Measurements from ENCODE around the gene MUC20.
"Not testable (repeated sequence)": the region's sequence is repeated elsewhere in the genome, so short reads cannot be mapped to it uniquely, and the experiment has no call there.

MUC20 gene

GRCh38 chr3:195710126-195710905 lies 10.5 kb upstream of the MUC20 start:
- not testable (repeated sequence) for DNase-seq (ENCODE audit: extremely low read depth in 1 of 2, low read depth in 1 of 2)

- DNase-seq (ENCODE audit: extremely low read depth in 1 of 2, low read depth in 1 of 2) = not testable (repeated sequence)
Observed at GRCh38 chr3:195711091-195711812, 9.5 kb upstream of the MUC20 start.

DNA sequence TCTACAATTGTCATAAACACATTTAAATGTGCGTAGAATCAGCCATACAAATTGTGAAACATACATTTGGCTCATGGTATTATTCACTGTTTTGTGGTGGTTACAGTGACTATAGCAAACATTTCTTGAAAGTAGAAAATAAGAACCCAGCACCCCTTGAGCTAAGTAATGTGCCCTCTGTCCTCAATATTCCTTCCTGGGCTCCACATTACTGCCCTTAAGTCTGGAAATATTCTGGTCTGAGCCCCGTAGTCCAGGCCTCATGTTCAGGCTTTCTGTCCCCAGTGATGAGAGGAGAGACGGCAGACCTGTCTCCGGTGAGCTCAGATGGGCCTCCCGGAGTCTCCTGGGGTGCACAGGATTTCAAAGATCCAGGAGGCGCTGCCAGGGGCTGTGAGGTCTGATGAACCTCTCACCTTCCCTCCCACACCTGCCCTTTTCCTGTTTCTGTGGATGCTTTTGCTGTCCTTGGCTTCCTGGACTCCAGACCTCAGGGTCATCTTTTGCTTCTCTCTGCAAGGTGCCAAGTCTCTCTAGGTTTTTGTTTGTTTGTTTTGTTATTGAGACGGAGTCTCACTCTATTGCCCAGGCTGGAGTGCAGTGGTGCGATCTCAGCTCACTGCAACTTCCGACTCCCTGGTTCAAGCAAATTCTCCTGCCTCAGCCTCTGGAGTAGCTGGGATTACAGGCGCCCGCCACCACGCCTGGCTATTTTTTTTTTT lies 8.8 kb upstream of the MUC20 start:
- DNase-seq (ENCODE audit: extremely low read depth in 1 of 2, low read depth in 1 of 2) = no peak

DNA sequence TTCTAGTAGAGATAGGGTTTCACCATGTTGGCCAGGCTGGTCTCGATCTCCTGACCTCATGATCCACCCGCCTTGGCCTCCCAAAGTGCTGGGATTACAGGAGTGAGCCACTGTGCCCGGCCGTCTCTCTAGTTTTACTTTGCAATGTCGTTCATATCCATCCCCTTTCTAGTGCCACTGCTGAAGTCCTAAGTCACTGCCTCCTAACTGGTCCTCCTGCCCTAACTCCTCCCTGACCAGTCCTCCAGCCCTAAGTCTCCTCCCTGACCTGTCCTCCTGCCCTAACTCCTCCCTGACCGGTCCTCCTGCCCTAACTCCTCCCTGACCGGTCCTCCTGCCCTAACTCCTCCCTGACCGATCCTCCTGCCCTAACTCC lies 8.3 kb upstream of the MUC20 start:
- not testable (repeated sequence) for DNase-seq (ENCODE audit: extremely low read depth in 1 of 2, low read depth in 1 of 2)

- not testable (repeated sequence) for DNase-seq (ENCODE audit: extremely low read depth in 1 of 2, low read depth in 1 of 2)
Observed at GRCh38 chr3:195713150-195713549, 7.6 kb upstream of the MUC20 start.

GRCh38 chr3:195714380-195715011 lies 6.3 kb upstream of the MUC20 start:
- no peak for DNase-seq (ENCODE audit: extremely low read depth in 1 of 2, low read depth in 1 of 2)

GRCh38 chr3:195715134-195715533 lies 5.6 kb upstream of the MUC20 start:
- no peak for DNase-seq (ENCODE audit: extremely low read depth in 1 of 2, low read depth in 1 of 2)

DNA sequence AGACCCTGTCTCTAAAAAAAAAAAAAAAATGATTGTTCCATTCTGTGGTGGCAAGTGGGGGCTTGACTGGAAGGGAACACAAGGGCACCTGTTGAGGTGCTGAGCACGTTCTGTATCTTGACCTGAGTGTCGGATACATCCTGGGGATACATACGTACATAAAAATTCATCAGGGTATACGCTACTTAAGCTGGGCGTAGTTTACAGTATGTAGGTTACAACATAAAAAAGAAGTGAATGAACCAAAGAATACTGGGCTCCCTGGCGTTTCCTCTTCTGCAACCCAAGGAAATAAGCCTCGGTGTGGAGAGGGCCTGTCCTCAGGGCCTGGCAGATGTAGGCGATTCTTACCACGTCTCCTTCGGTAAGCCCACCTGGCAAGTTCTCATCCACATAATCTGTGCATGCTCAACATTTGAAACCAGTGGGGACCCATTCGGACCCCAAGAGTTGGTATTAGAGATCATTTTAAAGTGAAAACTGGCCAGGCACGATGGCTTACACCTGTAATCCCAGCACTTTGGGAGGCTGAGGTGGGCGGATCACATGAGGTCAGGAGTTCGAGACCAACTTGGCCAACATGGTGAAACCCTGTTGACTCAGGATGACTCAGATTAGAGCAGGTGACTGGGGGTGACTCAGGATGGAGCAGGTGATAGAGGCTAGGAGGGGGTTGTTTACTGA lies 5.1 kb upstream of the MUC20 start:
- no peak for DNase-seq (ENCODE audit: extremely low read depth in 1 of 2, low read depth in 1 of 2)

DNA sequence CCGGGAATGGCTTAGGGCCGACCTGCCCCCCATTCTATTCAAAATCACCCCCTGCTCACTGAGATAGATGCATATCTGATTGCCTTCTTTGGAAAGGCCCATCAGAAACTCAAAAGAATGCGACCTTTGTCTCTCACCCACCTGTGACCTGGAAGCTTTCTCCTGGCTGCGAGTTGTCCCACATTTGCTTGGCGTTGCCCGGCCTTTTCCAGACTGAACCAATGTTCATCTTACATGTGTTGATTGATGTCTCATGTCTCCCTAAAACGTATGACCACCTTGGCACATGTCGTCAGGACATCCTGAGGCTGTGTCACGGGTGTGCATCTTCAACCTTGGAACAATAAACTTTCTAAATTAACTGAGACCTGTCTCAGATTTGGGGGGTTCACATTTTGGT lies 3.4 kb upstream of the MUC20 start:
- DNase-seq (ENCODE audit: extremely low read depth in 1 of 2, low read depth in 1 of 2) = no peak

DNA sequence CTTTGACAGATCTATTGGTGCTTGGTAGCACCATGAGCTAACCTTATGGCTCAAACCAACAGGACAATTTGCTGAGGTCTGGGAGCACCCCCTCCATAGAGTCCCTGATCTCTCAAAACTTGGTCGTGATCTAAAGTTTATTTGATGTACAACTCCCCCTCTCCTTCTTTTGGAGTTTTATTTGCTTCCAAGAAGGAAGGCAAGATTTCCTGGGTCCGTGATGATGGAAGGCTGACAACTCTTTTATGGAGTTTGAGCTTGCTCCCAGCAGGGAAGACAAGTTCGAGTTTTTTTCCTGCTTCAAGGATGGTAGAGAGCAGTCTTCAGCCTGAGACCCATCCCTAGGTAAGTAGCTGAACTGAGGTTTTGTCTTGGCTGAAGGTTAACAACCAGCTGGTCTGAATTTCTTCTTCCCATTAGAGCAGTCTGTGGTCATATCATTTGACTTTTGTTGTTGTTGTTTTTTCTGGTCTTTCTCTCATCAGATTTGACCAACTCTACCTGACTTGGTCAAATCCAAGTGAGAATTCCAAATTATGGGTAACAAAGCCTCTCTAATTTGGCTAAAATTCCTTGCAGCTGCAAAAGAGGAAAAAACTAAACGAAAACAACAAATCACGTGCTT lies 2.8 kb upstream of the MUC20 start:
- DNase-seq (ENCODE audit: extremely low read depth in 1 of 2, low read depth in 1 of 2) = no peak

DNA sequence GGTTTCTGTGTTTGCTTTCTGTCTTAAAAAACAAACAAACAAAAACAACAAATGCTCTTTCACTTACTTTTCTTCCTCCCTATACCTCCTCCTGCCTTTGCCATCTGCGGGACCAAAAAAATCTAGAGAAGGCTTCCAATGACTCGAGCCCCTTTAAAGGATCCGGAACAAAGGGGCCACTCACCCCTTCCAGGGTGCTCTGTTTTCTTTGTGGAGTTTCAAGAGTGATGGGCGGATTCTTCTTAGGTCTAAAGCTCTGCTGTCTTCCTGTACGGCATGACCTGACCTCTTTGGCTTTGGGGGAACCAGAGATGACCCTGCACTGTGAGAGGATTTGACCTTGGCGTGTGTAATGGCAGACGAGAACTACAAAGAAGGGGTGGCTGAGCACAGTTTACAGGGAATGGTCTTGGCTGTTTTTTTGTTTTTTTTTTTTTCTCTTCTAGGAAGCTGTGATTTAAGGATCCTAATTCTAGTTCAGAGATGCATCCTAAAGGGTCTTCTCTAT lies 2.2 kb upstream of the MUC20 start:
- no peak for DNase-seq (ENCODE audit: extremely low read depth in 1 of 2, low read depth in 1 of 2)

DNA sequence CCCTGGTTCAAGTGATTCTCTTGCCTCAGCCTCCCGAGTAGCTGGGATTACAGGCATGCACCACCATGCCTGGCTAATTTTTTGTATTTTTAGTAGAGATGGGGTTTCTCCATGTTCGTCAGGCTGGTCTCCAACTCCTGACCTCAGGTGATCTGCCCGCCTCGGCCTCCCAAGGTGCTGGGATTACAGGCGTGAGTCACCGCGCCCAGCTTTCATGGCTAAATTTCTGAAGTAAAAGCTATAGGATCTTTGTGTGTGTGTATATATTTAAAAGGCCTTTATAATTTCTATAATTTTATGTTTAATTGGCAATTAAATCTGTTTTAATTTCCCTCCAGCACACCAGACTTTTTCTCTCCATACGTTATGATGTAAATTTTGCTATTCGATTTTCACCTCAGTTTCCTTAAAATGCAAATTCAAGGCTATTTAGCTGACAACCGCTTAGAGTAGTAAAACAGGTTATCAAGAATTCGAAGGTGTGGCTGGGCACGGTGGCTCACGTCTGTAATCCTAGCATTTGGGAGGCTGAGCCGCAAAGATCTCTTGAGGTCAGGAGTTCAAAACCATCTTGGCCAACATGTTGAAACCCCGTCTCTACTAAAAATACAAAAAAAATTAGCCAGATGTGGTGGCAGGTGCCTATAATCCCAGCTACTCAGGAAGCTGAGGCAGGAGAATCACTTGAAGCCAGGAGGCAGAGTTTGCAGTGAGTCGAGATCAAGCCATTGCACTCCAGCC lies 1.1 kb upstream of the MUC20 start:
- DNase-seq (ENCODE audit: extremely low read depth in 1 of 2, low read depth in 1 of 2) = not testable (repeated sequence)

GRCh38 chr3:195722139-195722995 lies 1.6 kb downstream of the MUC20 start:
- DNase-seq (ENCODE audit: extremely low read depth in 1 of 2, low read depth in 1 of 2) = not testable (repeated sequence)

GRCh38 chr3:195722996-195723345 lies 2.2 kb downstream of the MUC20 start:
- not testable (repeated sequence) for DNase-seq (ENCODE audit: extremely low read depth in 1 of 2, low read depth in 1 of 2)

- DNase-seq (ENCODE audit: extremely low read depth in 1 of 2, low read depth in 1 of 2) = not testable (repeated sequence)
Observed at GRCh38 chr3:195724363-195724762, 3.6 kb downstream of the MUC20 start.

DNA sequence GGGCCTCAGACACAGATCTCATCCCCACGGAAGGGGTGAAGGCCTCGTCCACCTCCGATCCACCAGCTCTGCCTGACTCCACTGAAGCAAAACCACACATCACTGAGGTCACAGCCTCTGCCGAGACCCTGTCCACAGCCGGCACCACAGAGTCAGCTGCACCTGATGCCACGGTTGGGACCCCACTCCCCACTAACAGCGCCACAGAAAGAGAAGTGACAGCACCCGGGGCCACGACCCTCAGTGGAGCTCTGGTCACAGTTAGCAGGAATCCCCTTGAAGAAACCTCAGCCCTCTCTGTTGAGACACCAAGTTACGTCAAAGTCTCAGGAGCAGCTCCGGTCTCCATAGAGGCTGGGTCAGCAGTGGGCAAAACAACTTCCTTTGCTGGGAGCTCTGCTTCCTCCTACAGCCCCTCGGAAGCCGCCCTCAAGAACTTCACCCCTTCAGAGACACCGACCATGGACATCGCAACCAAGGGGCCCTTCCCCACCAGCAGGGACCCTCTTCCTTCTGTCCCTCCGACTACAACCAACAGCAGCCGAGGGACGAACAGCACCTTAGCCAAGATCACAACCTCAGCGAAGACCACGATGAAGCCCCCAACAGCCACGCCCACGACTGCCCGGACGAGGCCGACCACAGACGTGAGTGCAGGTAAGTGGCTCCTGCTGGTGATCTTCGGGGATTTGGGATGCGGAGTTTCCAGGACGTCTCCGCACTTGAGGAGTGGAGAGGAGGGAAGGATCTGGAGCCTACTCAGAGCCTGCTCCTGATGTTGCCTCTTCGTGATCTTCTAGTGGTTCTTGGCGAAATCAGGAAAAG lies 5.3 kb downstream of the MUC20 start:
- DNase-seq (ENCODE audit: extremely low read depth in 1 of 2, low read depth in 1 of 2) = not testable (repeated sequence)

DNA sequence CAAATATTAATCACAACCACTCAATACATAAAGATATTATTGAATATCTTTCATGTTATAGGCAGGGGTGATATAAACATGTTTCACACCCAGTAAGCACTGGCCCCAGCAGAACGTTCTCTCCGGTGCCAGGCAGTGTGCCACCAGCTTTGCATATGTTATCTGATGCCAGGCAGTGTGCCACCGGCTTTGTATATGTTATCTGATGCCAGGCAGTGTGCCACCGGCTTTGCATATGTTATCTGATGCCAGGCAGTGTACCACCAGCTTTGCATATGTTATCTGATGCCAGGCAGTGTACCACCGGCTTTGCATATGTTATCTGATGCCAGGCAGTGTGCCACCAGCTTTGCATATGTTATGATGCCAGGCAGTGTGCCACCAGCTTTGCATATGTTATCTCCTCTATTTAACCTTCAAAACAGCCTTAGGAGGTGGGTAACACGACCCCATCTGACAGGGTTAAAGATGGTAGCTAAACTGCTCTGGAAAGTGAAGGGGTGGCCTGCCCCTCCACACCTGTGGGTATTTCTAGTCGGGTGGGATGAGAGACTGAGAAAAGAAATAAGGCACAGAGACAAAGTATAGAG lies 6.9 kb downstream of the MUC20 start:
- DNase-seq (ENCODE audit: extremely low read depth in 1 of 2, low read depth in 1 of 2) = no peak
